GM19452 (cell line): ENCODE data around the gene YTHDF1.

Source experiments
- ATAC-seq: cut with Tn5 transposase; IDR thresholded peaks from one replicate; pipeline ENCODE4 v1.9.1; 2021; ENCODE audit not compliant: unreplicated experiment

The YTHDF1 gene

GRCh38 chr20:63212393-63212730 lies 3.6 kb downstream of the YTHDF1 start:
- no peak for ATAC-seq

- no peak for ATAC-seq
Observed at GRCh38 chr20:63210011-63210605, 5.8 kb downstream of the YTHDF1 start.

GRCh38 chr20:63208346-63208909 lies 7.5 kb downstream of the YTHDF1 start:
- ATAC-seq, result no peak

GRCh38 chr20:63206878-63207277 lies 9.1 kb downstream of the YTHDF1 start:
- no peak for ATAC-seq

GRCh38 chr20:63205896-63206295 lies 10.0 kb downstream of the YTHDF1 start:
- no peak for ATAC-seq

- no peak for ATAC-seq
Observed at GRCh38 chr20:63204362-63204761, 11.6 kb downstream of the YTHDF1 start.

GRCh38 chr20:63202811-63203526 lies 13.0 kb downstream of the YTHDF1 start:
- ATAC-seq, result no peak

- ATAC-seq, result no peak
Observed at GRCh38 chr20:63202021-63202420, 13.9 kb downstream of the YTHDF1 start.

GRCh38 chr20:63198606-63199005 lies 17.3 kb downstream of the YTHDF1 start:
- ATAC-seq, result no peak

GRCh38 chr20:63196768-63197470 lies 19.0 kb downstream of the YTHDF1 start:
- no peak for ATAC-seq

GRCh38 chr20:63194797-63195173 lies 21.1 kb downstream of the YTHDF1 start:
- ATAC-seq, result no peak

GRCh38 chr20:63194007-63194796 lies 21.7 kb downstream of the YTHDF1 start:
- no peak for ATAC-seq

GRCh38 chr20:63192721-63193120 lies 23.2 kb downstream of the YTHDF1 start:
- ATAC-seq, result no peak

GRCh38 chr20:63191400-63191799 lies 24.5 kb downstream of the YTHDF1 start:
- ATAC-seq, result no peak

- ATAC-seq, result no peak
Observed at GRCh38 chr20:63190828-63191227, 25.1 kb downstream of the YTHDF1 start.

- ATAC-seq, result no peak
Observed at GRCh38 chr20:63189846-63190559, 25.9 kb downstream of the YTHDF1 start.

- ATAC-seq, result no peak
Observed at GRCh38 chr20:63189322-63189642, 26.6 kb downstream of the YTHDF1 start.

- no peak for ATAC-seq
Observed at GRCh38 chr20:63188641-63189321, 27.1 kb downstream of the YTHDF1 start.

- no peak for ATAC-seq
Observed at GRCh38 chr20:63188159-63188442, 27.8 kb downstream of the YTHDF1 start.

GRCh38 chr20:63187338-63188158 lies 28.4 kb downstream of the YTHDF1 start:
- no peak for ATAC-seq
